NT2/D1 (cell line): Measurements from ENCODE around the gene NMBR.

Source experiments
- SUZ12 ChIP-seq: IDR thresholded peaks from 2 replicates; pipeline ENCODE4 v1.6.1; 2011; ENCODE audit not compliant: insufficient read length, insufficient read depth; ENCODE audit errors: extremely low read depth
- YY1 ChIP-seq: IDR thresholded peaks from 2 replicates; pipeline ENCODE4 v1.6.1; 2011; ENCODE audit not compliant: insufficient read length, insufficient read depth
- ZNF274 ChIP-seq: IDR thresholded peaks from 2 replicates; pipeline ENCODE4 v1.6.1; 2011; ENCODE audit warnings: mild to moderate bottlenecking, low read depth, low read length

GRCh38 chr6:142130814-142131213, 16.1 kb downstream of the NMBR start:
- no peak for TF ChIP-seq SUZ12
- no peak for TF ChIP-seq YY1
- TF ChIP-seq ZNF274, result no peak
